NB4 (cell line): Measurements from ENCODE around the gene ADM5.
A peak's percentile ranks its signal among the peaks of the same experiment; 100 is the strongest.

Experiments
- DNase-seq: peaks from one replicate; pipeline ENCODE4 v3.0.0; 2010; ENCODE audit warnings: low read depth
- H3K4me3 ChIP-seq: one replicate; pipeline ENCODE4 v1.5.1; 2011; ENCODE audit warnings: mild to moderate bottlenecking, low read depth, low read length, moderate library complexity
- MYC ChIP-seq: IDR thresholded peaks from 2 replicates; pipeline ENCODE4 v1.6.1; 2011; ENCODE audit warnings: low read depth, low read length
- POLR2A ChIP-seq: IDR thresholded peaks from 2 replicates; pipeline ENCODE4 v1.6.1; 2011; ENCODE audit warnings: mild to moderate bottlenecking; ENCODE audit not compliant: insufficient read length; ENCODE audit errors: extremely low read depth
- TF ChIP-seq, protein P1 (sequence below): IDR thresholded peaks from 2 replicates; pipeline ENCODE4 v1.6.1; 2011; ENCODE audit warnings: low read depth, low read length
- TF ChIP-seq, protein P2 (sequence below): IDR thresholded peaks from one replicate; pipeline ENCODE4 v1.5.1; 2012; ENCODE audit warnings: low read depth, low read length

Gene ADM5

GRCh38 chr19:49691243-49692146 is 2.1 kb downstream of the ADM5 start:
- TF ChIP-seq, protein P1, sequence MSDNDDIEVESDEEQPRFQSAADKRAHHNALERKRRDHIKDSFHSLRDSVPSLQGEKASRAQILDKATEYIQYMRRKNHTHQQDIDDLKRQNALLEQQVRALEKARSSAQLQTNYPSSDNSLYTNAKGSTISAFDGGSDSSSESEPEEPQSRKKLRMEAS: no peak
- TF ChIP-seq POLR2A: no peak
- no peak for TF ChIP-seq MYC
- TF ChIP-seq, protein P2, sequence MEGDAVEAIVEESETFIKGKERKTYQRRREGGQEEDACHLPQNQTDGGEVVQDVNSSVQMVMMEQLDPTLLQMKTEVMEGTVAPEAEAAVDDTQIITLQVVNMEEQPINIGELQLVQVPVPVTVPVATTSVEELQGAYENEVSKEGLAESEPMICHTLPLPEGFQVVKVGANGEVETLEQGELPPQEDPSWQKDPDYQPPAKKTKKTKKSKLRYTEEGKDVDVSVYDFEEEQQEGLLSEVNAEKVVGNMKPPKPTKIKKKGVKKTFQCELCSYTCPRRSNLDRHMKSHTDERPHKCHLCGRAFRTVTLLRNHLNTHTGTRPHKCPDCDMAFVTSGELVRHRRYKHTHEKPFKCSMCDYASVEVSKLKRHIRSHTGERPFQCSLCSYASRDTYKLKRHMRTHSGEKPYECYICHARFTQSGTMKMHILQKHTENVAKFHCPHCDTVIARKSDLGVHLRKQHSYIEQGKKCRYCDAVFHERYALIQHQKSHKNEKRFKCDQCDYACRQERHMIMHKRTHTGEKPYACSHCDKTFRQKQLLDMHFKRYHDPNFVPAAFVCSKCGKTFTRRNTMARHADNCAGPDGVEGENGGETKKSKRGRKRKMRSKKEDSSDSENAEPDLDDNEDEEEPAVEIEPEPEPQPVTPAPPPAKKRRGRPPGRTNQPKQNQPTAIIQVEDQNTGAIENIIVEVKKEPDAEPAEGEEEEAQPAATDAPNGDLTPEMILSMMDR: no peak
- no peak overlapping the region for H3K4me3 ChIP-seq
- DNase-seq: peak; percentile 14

DNA sequence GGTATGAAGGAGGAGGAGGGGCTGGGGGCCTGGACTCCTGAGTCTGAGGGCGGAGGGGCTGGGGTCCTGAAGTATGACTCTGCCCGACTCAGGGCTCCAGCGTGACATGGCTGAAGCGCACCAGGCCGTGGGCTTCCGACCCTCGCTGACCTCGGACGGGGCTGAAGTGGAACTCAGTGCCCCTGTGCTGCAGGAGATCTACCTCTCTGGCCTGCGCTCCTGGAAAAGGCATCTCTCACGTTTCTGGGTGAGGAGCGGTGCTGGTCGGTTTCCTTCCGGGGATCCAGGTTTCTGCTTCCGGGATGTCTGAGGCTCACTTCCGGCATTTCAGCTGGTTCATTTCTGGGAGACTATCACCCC is 2.7 kb downstream of the ADM5 start:
- no peak overlapping the region for H3K4me3 ChIP-seq
- no peak for DNase-seq
- TF ChIP-seq, protein P1: no peak
- no peak for TF ChIP-seq POLR2A
- TF ChIP-seq MYC: no peak
- TF ChIP-seq, protein P2: no peak

GRCh38 chr19:49696115-49696514 is 6.7 kb downstream of the ADM5 start:
- no peak overlapping the region for H3K4me3 ChIP-seq
- DNase-seq: no peak
- TF ChIP-seq POLR2A (no peak), MYC (no peak)
- TF ChIP-seq, protein P2: no peak
- TF ChIP-seq, protein P1: no peak

GRCh38 chr19:49696865-49697264 is 7.5 kb downstream of the ADM5 start:
- no peak overlapping the region for H3K4me3 ChIP-seq
- TF ChIP-seq, protein P1: no peak
- TF ChIP-seq, protein P2: no peak
- no peak for TF ChIP-seq MYC
- no peak for TF ChIP-seq POLR2A
- DNase-seq: no peak

DNA sequence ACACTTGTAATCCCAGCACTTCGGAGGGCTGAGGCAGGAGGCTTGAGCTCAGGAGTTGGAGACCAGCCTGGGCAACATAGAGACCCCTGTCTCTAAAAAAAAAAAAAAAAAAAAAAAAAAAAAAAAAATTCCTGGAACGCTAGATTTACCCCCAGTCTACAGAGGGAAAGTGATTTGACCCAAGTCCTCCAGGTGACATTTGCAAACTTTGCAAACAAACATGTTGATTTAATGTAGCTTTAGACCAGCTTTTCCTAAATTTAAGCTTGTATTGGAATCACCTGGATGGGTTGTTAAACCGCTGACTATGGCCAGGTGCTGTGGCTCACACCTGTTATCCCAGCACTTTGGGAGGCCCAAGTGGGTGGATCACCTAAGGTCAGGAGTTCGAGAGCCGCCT is 10.0 kb downstream of the ADM5 start:
- no peak overlapping the region for H3K4me3 ChIP-seq
- TF ChIP-seq, protein P2: no peak
- TF ChIP-seq, protein P1: no peak
- no peak for TF ChIP-seq MYC
- no peak for TF ChIP-seq POLR2A
- DNase-seq: no peak
